HepG2 (cell line): ENCODE data around the gene PRM2. TPM values are rescaled to one million over a fixed set of nuclear protein-coding genes. Genes with fewer than 3 reads are reported as not detected.

Source experiments
- BRD4 ChIP-seq: sonication (generic); formaldehyde crosslinking; IDR thresholded peaks from 2 replicates; pipeline ENCODE4 v1.4.0; 2020; ENCODE audit warnings: missing genetic modification reagents
- FOXA1 ChIP-seq, 2 experiments: fragments of 450-650 bp in 1 of 2; sonication (generic) in 1 of 2; formaldehyde crosslinking in 1 of 2; IDR thresholded peaks; 2 replicates each; pipeline versions ENCODE4 v1.4.0 to v1.6.1; 2016 to 2020; ENCODE audit warnings: missing genetic modification reagents in 1 of 2
- HOXA7 ChIP-seq: sonication (generic); formaldehyde crosslinking; IDR thresholded peaks from 2 replicates; pipeline ENCODE4 v1.8.1; 2022; ENCODE audit warnings: mild to moderate bottlenecking, missing genetic modification reagents, moderate library complexity
- IRF2 ChIP-seq: IDR thresholded peaks from 2 replicates; pipeline ENCODE4 v1.6.1; 2018; ENCODE audit warnings: missing genetic modification reagents, missing compliant biosample characterization
- POGZ ChIP-seq: sonication (generic); formaldehyde crosslinking; IDR thresholded peaks from 2 replicates; pipeline ENCODE4 v1.4.0; 2020; ENCODE audit warnings: mild to moderate bottlenecking, missing genetic modification reagents
- RXRA ChIP-seq: sonication (generic); formaldehyde crosslinking; IDR thresholded peaks from 2 replicates; pipeline ENCODE4 v1.5.1; 2020; ENCODE audit warnings: missing genetic modification reagents
- TFAP4 ChIP-seq: sonication (generic); IDR thresholded peaks from 2 replicates; pipeline ENCODE4 v1.6.1; 2016; ENCODE audit warnings: low read depth, borderline replicate concordance
- ZFY ChIP-seq: sonication (generic); formaldehyde crosslinking; IDR thresholded peaks from 2 replicates; pipeline ENCODE4 v1.4.0; 2020; ENCODE audit warnings: missing genetic modification reagents
- ZMAT3 ChIP-seq: sonication (generic); formaldehyde crosslinking; conservative IDR thresholded peaks from 2 replicates; pipeline ENCODE4 v1.7.0; 2021; ENCODE audit warnings: missing genetic modification reagents
- ZNF441 ChIP-seq: sonication (generic); formaldehyde crosslinking; IDR thresholded peaks from 2 replicates; pipeline ENCODE4 v1.7.0; 2021; ENCODE audit warnings: missing genetic modification reagents, borderline replicate concordance
- ZNF768 ChIP-seq: sonication (generic); formaldehyde crosslinking; IDR thresholded peaks from 2 replicates; pipeline ENCODE4 v1.4.0; 2020; ENCODE audit warnings: missing genetic modification reagents
- ZNF781 ChIP-seq: sonication (generic); formaldehyde crosslinking; IDR thresholded peaks from 2 replicates; pipeline ENCODE4 v1.5.1; 2020; ENCODE audit warnings: borderline replicate concordance, mild to moderate bottlenecking, missing genetic modification reagents; ENCODE audit errors: not compliant biosample characterization
- polyA plus RNA-seq, 8 experiments: library from polyadenylated mRNA; depleted of rRNA in 3 of 8; stranded (reverse) in 7 of 8; unstranded in 1 of 8; fragments of >200 nt; fragmentation: Illumina TruSeq in 4 of 8; extraction: Trizol in 4 of 8; gene quantifications; 2 replicates each; pipeline versions ENCODE4 v1.2.1 to v1.2.3, GENCODE V29; 2011 to 2016; ENCODE audit warnings: low read depth in 4 of 8, missing spikeins in 1 of 8, mixed read lengths in 1 of 8; ENCODE audit not compliant: insufficient read depth in 1 of 8
- total RNA-seq, 5 experiments: library from RNA; depleted of rRNA; stranded (reverse); fragments of >200 nt; fragmentation: Illumina TruSeq; extraction: Trizol; gene quantifications; 2 replicates each; pipeline ENCODE4 v1.2.3, GENCODE V29; 2016; ENCODE audit warnings: low read depth in 1 of 5
- TF ChIP-seq, protein P1 (sequence below): fragments of 450-650 bp; IDR thresholded peaks from 2 replicates; pipeline ENCODE4 v1.6.1; 2017; ENCODE audit warnings: mild to moderate bottlenecking
- TF ChIP-seq, protein P2 (sequence below): sonication (generic); formaldehyde crosslinking; IDR thresholded peaks from 2 replicates; pipeline ENCODE4 v1.5.0; 2020; ENCODE audit warnings: missing genetic modification reagents
- TF ChIP-seq, protein P3 (sequence below): sonication (generic); formaldehyde crosslinking; IDR thresholded peaks from 2 replicates; pipeline ENCODE4 v1.4.0; 2020; ENCODE audit warnings: missing genetic modification reagents
- TF ChIP-seq, protein P4 (sequence below): sonication (generic); formaldehyde crosslinking; IDR thresholded peaks from 2 replicates; pipeline ENCODE4 v1.8.0; 2022; ENCODE audit warnings: mild to moderate bottlenecking, missing genetic modification reagents

Gene PRM2
- total and polyA plus RNA-seq, 2 of the 13 experiments (the other 11 are each of a cell fraction or from before 2014, with no cell fraction given), result 0.54 TPM; not detected in 1

- TF ChIP-seq HOXA7 (CRISPR knock-in tag) (no peak), RXRA (peak; percentile 96), ZNF441 (CRISPR knock-in tag) (0 out of 2 replicates have a peak, but pooled peaks have one; percentile 17), ZNF768 (CRISPR knock-in tag) (peak; percentile 61), ZNF781 (CRISPR knock-in tag) (peak; percentile 50), IRF2 (CRISPR knock-in tag) (peak; percentile 54), ZMAT3 (CRISPR knock-in tag) (0 out of 2 replicates have a peak, but pooled peaks have one; percentile 72), BRD4 (CRISPR knock-in tag) (peak; percentile 24; the same call in 1 of the 2 replicates), POGZ (CRISPR knock-in tag) (peak; percentile 47; the same call in 1 of the 2 replicates), ZFY (CRISPR knock-in tag) (peak; percentile 40; the same call in 1 of the 2 replicates), TFAP4 (peak; percentile 19; the same call in 1 of the 2 replicates), FOXA1 (IDR thresholded peaks at IDR 0.05) (no peak), FOXA1 (CRISPR knock-in tag; IDR thresholded peaks at IDR 0.05) (peak; percentile 17)
- TF ChIP-seq, protein P1, sequence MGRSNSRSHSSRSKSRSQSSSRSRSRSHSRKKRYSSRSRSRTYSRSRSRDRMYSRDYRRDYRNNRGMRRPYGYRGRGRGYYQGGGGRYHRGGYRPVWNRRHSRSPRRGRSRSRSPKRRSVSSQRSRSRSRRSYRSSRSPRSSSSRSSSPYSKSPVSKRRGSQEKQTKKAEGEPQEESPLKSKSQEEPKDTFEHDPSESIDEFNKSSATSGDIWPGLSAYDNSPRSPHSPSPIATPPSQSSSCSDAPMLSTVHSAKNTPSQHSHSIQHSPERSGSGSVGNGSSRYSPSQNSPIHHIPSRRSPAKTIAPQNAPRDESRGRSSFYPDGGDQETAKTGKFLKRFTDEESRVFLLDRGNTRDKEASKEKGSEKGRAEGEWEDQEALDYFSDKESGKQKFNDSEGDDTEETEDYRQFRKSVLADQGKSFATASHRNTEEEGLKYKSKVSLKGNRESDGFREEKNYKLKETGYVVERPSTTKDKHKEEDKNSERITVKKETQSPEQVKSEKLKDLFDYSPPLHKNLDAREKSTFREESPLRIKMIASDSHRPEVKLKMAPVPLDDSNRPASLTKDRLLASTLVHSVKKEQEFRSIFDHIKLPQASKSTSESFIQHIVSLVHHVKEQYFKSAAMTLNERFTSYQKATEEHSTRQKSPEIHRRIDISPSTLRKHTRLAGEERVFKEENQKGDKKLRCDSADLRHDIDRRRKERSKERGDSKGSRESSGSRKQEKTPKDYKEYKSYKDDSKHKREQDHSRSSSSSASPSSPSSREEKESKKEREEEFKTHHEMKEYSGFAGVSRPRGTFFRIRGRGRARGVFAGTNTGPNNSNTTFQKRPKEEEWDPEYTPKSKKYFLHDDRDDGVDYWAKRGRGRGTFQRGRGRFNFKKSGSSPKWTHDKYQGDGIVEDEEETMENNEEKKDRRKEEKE, result no peak
- TF ChIP-seq, protein P2, sequence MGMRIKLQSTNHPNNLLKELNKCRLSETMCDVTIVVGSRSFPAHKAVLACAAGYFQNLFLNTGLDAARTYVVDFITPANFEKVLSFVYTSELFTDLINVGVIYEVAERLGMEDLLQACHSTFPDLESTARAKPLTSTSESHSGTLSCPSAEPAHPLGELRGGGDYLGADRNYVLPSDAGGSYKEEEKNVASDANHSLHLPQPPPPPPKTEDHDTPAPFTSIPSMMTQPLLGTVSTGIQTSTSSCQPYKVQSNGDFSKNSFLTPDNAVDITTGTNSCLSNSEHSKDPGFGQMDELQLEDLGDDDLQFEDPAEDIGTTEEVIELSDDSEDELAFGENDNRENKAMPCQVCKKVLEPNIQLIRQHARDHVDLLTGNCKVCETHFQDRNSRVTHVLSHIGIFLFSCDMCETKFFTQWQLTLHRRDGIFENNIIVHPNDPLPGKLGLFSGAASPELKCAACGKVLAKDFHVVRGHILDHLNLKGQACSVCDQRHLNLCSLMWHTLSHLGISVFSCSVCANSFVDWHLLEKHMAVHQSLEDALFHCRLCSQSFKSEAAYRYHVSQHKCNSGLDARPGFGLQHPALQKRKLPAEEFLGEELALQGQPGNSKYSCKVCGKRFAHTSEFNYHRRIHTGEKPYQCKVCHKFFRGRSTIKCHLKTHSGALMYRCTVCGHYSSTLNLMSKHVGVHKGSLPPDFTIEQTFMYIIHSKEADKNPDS (CRISPR knock-in tag), result 0 out of 2 replicates have a peak, but pooled peaks have one; percentile 60
- TF ChIP-seq, protein P3, sequence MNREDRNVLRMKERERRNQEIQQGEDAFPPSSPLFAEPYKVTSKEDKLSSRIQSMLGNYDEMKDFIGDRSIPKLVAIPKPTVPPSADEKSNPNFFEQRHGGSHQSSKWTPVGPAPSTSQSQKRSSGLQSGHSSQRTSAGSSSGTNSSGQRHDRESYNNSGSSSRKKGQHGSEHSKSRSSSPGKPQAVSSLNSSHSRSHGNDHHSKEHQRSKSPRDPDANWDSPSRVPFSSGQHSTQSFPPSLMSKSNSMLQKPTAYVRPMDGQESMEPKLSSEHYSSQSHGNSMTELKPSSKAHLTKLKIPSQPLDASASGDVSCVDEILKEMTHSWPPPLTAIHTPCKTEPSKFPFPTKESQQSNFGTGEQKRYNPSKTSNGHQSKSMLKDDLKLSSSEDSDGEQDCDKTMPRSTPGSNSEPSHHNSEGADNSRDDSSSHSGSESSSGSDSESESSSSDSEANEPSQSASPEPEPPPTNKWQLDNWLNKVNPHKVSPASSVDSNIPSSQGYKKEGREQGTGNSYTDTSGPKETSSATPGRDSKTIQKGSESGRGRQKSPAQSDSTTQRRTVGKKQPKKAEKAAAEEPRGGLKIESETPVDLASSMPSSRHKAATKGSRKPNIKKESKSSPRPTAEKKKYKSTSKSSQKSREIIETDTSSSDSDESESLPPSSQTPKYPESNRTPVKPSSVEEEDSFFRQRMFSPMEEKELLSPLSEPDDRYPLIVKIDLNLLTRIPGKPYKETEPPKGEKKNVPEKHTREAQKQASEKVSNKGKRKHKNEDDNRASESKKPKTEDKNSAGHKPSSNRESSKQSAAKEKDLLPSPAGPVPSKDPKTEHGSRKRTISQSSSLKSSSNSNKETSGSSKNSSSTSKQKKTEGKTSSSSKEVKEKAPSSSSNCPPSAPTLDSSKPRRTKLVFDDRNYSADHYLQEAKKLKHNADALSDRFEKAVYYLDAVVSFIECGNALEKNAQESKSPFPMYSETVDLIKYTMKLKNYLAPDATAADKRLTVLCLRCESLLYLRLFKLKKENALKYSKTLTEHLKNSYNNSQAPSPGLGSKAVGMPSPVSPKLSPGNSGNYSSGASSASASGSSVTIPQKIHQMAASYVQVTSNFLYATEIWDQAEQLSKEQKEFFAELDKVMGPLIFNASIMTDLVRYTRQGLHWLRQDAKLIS (CRISPR knock-in tag), result no peak
- TF ChIP-seq, protein P4, sequence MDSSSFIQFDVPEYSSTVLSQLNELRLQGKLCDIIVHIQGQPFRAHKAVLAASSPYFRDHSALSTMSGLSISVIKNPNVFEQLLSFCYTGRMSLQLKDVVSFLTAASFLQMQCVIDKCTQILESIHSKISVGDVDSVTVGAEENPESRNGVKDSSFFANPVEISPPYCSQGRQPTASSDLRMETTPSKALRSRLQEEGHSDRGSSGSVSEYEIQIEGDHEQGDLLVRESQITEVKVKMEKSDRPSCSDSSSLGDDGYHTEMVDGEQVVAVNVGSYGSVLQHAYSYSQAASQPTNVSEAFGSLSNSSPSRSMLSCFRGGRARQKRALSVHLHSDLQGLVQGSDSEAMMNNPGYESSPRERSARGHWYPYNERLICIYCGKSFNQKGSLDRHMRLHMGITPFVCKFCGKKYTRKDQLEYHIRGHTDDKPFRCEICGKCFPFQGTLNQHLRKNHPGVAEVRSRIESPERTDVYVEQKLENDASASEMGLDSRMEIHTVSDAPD (CRISPR knock-in tag), result 0 out of 2 replicates have a peak, but pooled peaks have one; percentile 66
These were observed 17.5 kb downstream of the PRM2 start (continued) for GRCh38 chr16:11258553-11259492.
